Fibroblast of skin of left biceps (primary cell): ENCODE measurements around the gene ARHGEF9.
A peak's percentile ranks its signal among the peaks of the same experiment; 100 is the strongest.

Experiments
- DNase-seq, 2 experiments: peaks; one replicate each; pipeline ENCODE4 v3.0.0-alpha.2; 2013; ENCODE audit warnings: low read depth in 2 of 2

ARHGEF9 gene

DNA sequence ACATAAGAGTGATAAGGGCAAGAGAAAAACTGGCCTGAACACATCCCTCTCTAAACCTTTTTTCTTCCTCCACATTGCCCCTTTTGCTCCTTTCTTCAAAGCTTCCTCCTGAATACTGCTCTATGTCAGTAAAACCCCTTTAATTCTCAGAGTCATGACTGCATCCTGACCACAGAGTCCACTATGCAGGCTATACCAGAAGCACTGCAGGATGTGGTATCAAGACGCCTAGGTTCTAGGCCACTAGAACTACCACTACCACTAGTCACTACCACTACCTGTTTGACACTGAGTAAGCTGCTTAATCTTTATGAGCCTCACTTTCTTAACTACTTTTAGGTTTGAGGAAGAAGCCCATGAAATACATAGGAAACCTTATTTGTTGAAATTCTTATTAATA lies 38.7 kb downstream of the ARHGEF9 start:
- DNase-seq: no peak

GRCh38 chrX:63744850-63745394 lies 40.1 kb downstream of the ARHGEF9 start:
- no peak for DNase-seq

DNA sequence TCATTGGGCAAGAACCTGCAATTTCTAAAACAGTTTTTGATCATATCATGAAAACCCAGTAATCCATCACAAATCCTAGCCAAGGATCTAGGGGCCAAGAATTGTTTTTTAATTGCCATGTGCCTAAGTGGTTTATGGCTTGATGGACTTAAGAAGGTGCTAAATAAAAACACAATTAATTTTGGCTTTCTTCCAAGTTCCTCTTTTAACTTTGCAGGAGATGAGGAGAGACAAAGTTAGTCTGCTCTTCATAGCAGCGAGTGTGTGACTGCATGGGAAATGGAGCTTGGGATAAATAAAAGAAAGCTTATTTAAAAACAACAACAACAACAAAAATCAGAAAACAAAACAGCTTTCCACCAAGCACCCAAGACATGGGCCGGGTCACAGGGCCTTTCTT lies 41.4 kb downstream of the ARHGEF9 start:
- DNase-seq: no peak

DNA sequence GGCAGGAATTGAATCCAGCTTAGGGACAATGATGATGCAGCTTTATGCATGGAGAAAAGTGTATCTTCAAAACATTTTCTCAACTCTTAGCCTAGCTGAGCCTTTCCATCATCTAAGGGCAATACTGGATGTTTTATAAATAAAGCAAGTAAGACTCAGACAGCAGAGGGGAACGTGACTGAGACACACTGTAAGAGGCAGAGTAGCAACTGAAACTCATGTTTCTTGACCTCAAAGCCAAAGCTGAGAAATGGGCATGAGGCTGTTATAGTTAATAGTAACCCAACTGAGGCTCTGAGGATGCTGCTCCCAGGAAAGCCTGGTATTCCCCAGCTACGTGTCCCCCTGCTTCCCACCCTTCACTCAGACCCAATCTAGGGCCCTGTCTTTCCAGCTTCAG lies 44.6 kb downstream of the ARHGEF9 start:
- DNase-seq: no peak

DNA sequence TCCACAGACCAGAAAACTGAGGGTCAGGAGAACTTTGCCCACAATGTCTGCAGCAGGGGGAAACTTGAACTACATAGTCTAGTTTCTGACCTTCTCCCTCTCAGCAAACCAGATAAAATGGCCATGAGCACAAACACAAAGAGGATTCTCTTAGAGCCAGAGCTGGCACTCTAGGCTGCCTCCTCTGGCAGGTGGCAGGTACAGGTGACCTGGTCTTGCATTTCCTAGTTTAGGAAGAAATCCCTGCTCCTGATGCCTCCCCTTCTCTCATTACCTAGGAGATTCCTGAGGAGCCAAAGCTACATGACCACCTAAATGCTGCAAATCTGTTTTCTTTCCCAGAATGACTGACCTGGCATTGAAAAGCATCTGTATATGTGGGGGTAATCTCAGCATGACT lies 45.1 kb downstream of the ARHGEF9 start:
- no peak for DNase-seq

DNA sequence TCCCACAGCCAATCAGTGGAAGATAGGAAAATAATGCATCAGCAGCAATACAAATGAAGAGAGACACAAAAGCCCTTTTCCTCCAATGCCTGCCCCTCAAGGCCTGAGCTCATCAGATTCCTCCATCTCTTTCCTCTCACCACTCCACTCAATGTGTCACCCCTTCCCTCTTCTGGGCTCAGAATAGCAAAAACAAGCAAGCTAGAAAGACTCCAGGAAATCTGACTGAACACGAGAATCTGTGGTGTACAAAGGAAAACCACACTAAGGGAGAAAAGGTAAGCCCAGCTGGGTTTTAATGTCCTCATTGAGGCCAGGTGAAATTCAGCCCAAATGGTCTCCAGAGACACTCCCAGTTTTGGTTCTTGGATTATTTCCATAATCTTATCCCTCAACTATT lies 46.3 kb downstream of the ARHGEF9 start:
- DNase-seq: no peak

GRCh38 chrX:63737131-63737921 lies 47.7 kb downstream of the ARHGEF9 start:
- DNase-seq: no peak

GRCh38 chrX:63735882-63736281 lies 49.1 kb downstream of the ARHGEF9 start:
- no peak for DNase-seq

- DNase-seq: no peak
Observed at GRCh38 chrX:63720293-63720692, 64.7 kb downstream of the ARHGEF9 start.

DNA sequence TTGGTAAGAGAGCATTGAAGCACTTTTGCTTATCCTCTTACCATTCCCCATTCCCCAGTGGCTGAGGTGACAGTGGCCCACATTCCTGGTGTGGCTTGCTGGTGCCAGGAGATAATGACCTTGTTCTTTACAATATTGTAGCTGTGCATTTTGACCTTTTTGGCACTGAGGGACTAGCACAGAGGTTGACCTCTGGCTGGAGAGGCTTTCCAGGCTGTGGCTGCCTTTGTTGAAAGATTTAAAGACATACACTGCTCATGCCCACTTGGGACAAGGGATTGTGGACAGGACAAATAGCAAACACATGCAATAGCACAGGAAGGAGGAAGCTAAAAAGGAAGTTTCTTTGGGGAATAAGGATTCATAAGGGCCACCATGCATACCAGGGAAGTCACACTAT lies 65.4 kb downstream of the ARHGEF9 start:
- no peak for DNase-seq

DNA sequence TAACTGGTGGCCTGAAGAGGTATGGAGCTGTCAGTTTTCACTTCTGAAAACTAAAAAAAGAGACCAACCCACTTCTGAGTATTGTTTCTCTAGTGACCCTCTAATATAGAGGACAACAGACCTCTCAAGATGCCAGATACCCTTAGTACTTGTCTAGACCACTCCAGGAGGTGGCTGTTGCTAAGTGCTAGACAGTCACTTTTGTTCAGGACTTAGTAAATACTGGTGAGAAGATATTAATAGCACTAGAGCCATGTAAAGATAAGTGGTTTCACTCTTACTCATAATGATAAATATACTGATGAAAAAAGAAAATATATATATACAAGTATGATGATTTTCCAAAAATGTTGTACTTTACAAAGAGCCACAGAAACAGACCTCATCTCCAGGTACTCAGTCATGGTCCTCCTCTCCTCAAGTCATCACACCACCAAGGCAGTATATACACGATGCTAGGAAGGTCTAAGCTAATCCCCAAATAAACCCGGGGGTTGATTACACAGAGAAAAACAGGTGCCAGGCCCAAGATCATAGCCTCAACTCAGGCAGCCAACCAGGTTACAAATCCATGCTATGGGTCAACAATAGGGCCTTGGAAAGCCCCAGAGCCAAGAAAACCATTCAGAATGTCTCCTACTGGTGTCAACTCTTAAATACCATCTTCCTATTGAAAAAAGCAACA lies 66.9 kb downstream of the ARHGEF9 start:
- no peak for DNase-seq

- no peak for DNase-seq
Observed at GRCh38 chrX:63713526-63713925, 71.5 kb downstream of the ARHGEF9 start.

- DNase-seq: no peak
Observed at GRCh38 chrX:63708801-63709200, 76.2 kb downstream of the ARHGEF9 start.

DNA sequence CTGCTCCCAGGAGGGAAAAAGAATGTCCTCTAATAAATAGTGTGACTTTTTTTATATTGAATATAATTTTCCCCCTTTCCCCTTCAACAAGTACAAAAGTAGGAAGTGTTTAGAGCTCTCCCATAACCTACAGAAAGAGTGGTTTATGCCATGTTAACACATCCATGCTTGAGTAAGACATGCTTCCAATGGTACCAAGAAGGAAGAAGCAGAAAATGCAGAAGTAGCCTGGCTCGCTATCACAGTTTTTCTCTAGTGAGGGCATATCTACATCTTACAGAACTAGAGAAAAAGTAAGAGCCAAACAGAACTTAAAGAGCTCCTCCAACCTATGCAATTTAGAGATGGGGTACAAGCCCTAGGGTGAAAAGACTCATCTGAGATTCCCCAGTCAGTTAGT lies 82.5 kb downstream of the ARHGEF9 start:
- no peak for DNase-seq

DNA sequence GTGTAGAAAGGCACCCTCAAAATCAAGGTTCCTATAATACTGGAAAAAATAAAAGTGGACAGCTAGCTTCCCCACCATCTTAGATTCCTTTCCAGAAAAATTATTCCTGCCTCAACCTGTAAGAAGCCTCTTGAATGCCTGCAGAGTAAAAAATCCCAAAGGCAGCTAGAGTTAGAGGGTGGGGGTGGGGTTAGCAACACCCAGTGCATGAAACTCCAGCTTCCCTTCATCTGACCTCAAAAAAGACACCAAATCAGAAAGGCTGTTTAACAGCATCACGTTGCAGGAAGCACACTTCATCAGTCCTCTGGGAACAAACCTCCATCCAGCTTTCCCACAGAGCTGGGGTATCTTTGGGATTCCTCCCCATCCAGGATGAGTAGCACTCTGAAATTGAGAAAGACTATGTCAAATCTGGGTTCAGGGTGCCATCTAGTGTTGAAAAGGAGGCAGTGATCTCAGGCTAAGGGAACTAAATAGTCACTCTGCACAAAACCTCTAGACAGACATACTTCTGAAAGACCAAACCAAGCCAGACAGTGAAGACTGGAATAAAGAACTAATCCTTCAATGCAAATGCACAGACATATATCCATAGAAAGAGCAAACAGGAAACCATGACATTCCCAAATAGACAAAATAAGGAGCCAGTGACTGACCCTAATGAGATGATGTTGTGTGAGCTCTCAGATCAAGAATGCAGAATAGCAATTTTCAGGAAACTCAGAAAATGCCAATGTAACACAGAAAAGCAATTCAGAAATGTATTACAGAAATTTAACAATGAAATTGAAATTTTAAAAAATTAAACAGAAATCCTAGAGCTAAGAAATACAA lies 97.9 kb downstream of the ARHGEF9 start:
- DNase-seq: peak; percentile 55 to 63

GRCh38 chrX:63680423-63680822 lies 104.6 kb downstream of the ARHGEF9 start:
- no peak for DNase-seq

DNA sequence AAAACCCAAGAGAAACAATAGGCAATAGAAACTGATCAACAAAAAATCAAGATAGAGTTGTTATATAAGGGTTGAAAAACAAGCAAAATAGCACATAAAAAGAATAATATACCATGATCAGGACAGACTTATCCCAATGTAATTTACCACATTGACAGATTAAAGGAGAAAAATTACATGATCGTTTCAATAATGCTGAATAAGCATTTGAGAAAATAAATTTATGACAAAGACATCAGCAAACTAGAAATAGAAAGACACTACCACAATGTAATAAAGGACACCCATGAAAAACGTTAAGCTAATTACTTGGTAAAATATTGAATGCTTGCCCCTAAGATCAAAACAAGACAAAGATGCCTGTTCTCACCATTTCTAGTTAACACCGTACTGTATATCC lies 105.6 kb downstream of the ARHGEF9 start:
- DNase-seq: no peak

DNA sequence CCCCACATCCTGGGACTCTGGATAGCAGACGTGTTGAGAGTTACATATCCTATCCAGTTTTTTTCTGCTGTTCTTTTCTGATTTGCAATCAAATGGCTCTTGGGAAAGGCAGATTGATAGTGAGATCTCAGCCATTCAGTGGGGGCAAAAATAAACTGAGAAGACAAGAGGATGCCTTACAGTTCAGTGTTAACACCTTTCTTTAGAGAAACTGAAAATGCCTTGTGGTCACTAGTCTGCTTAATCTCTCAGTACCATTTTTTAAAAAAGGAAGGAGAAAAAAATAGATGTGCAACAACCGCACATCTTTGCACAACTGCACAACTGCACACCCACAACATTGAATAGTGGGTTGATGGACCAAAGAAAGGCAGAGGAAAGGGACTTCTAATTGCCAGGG lies 109.3 kb downstream of the ARHGEF9 start:
- no peak for DNase-seq

GRCh38 chrX:63673896-63674295 lies 111.1 kb downstream of the ARHGEF9 start:
- no peak for DNase-seq

DNA sequence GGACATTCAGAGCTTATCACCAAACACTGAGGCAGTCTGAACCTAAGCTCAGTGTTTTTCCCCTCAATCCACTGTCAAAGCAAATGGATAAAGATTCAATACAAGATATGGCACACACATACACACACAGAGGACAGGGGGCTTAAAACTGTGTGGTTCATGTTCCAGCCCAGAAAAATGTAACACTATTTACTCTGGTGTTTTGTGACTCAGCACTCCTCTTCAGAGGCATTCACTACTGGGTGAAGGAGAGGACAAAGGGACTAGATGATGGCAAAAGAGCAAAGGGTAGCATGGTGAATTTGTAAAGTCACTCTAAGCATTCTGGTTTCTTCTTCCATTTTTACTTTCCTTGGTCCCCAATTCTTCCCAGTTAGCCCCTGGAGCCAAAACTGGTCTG lies 120.3 kb downstream of the ARHGEF9 start:
- no peak for DNase-seq

DNA sequence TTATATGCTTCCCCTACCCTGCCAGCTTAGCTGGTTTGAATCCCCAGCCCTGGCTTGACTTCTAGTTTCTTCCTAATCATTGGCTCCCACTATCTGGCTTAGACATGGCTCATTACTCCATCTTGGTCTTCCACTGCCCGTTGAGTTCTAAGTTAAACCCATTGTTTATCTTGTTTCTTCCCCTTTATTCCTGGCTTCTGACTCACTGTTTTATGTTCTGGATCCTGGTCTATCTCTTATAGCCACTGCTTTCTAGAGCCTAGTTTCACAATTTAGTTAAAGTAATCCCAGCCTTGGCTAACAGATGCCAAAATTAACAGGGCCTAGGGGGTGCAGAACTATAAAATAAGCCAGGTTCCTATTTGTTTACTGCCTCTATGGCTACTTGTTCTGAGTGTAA lies 120.9 kb downstream of the ARHGEF9 start:
- no peak for DNase-seq

- DNase-seq: no peak
Observed at GRCh38 chrX:63661676-63662075, 123.3 kb downstream of the ARHGEF9 start.
